A673 (cell line): ENCODE results near the gene PRKG1.

Experiments
- CTCF ChIP-seq: fragments of 300-800, 200-600 bp; sonication (generic); conservative IDR thresholded peaks from 2 replicates; pipeline ENCODE4 v1.5.1; 2017; ENCODE audit warnings: low read depth, mild to moderate bottlenecking, antibody characterized with exemption, low read length, moderate library complexity, mixed read lengths
- EZH2 ChIP-seq: fragments of 200-600 bp; sonication (generic); IDR thresholded peaks from 2 replicates; pipeline ENCODE4 v1.6.1; 2017; ENCODE audit warnings: borderline replicate concordance, low read depth, mild to moderate bottlenecking, mixed read lengths, antibody characterized with exemption, low read length; ENCODE audit not compliant: poor library complexity, severe bottlenecking

- TF ChIP-seq CTCF: no peak
- TF ChIP-seq EZH2: no peak
Measured at GRCh38 chr10:51156926-51157325, 82.6 kb downstream of the PRKG1 start.
